ENCODE data around the gene KRTAP4-12.
"Not testable (repeated sequence)": the region's sequence is repeated elsewhere in the genome, so short reads cannot be mapped to it uniquely, and the experiment has no call there.

DNA sequence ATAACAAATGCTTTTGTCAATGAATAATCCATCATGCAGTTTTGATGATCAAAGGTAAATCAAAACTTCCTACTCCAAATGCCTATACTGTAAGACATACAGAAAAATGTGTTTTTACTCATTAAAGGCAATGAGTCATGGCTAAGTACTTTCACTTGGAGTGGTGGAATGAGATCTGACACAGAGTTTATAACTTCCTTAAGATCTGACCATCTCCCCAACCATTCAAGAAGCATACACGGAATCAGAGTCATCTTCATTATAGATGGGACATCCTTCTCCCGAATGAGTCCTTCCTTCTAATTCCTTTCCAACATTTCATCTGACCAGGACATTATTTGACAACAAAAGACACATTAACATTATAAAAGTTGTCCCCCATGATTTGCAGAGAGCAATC is 40.6 kb downstream of the KRTAP4-12 start:
- TF ChIP-seq, protein P1, sequence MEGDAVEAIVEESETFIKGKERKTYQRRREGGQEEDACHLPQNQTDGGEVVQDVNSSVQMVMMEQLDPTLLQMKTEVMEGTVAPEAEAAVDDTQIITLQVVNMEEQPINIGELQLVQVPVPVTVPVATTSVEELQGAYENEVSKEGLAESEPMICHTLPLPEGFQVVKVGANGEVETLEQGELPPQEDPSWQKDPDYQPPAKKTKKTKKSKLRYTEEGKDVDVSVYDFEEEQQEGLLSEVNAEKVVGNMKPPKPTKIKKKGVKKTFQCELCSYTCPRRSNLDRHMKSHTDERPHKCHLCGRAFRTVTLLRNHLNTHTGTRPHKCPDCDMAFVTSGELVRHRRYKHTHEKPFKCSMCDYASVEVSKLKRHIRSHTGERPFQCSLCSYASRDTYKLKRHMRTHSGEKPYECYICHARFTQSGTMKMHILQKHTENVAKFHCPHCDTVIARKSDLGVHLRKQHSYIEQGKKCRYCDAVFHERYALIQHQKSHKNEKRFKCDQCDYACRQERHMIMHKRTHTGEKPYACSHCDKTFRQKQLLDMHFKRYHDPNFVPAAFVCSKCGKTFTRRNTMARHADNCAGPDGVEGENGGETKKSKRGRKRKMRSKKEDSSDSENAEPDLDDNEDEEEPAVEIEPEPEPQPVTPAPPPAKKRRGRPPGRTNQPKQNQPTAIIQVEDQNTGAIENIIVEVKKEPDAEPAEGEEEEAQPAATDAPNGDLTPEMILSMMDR (CRISPR knock-in tag; IDR thresholded peaks at IDR 0.05) = not testable (repeated sequence)
- TF ChIP-seq ZBTB7A (CRISPR knock-in tag; IDR thresholded peaks at IDR 0.05); POLR2AphosphoS5 (IDR thresholded peaks at IDR 0.05; ENCODE audit: low read depth, low read length); ZNF484 (CRISPR knock-in tag; IDR thresholded peaks at IDR 0.05; ENCODE audit: borderline replicate concordance, low read depth); ZNF589 (CRISPR knock-in tag; conservative IDR thresholded peaks at IDR 0.05): not testable (repeated sequence)
- TF ChIP-seq, protein P2, sequence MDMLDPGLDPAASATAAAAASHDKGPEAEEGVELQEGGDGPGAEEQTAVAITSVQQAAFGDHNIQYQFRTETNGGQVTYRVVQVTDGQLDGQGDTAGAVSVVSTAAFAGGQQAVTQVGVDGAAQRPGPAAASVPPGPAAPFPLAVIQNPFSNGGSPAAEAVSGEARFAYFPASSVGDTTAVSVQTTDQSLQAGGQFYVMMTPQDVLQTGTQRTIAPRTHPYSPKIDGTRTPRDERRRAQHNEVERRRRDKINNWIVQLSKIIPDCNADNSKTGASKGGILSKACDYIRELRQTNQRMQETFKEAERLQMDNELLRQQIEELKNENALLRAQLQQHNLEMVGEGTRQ (IDR thresholded peaks at IDR 0.05; ENCODE audit: low read depth, low read length) = not testable (repeated sequence)
- TF ChIP-seq, protein P2 (CRISPR knock-in tag; IDR thresholded peaks at IDR 0.05; ENCODE audit: borderline replicate concordance) = not testable (repeated sequence)
- TF ChIP-seq, protein P3, sequence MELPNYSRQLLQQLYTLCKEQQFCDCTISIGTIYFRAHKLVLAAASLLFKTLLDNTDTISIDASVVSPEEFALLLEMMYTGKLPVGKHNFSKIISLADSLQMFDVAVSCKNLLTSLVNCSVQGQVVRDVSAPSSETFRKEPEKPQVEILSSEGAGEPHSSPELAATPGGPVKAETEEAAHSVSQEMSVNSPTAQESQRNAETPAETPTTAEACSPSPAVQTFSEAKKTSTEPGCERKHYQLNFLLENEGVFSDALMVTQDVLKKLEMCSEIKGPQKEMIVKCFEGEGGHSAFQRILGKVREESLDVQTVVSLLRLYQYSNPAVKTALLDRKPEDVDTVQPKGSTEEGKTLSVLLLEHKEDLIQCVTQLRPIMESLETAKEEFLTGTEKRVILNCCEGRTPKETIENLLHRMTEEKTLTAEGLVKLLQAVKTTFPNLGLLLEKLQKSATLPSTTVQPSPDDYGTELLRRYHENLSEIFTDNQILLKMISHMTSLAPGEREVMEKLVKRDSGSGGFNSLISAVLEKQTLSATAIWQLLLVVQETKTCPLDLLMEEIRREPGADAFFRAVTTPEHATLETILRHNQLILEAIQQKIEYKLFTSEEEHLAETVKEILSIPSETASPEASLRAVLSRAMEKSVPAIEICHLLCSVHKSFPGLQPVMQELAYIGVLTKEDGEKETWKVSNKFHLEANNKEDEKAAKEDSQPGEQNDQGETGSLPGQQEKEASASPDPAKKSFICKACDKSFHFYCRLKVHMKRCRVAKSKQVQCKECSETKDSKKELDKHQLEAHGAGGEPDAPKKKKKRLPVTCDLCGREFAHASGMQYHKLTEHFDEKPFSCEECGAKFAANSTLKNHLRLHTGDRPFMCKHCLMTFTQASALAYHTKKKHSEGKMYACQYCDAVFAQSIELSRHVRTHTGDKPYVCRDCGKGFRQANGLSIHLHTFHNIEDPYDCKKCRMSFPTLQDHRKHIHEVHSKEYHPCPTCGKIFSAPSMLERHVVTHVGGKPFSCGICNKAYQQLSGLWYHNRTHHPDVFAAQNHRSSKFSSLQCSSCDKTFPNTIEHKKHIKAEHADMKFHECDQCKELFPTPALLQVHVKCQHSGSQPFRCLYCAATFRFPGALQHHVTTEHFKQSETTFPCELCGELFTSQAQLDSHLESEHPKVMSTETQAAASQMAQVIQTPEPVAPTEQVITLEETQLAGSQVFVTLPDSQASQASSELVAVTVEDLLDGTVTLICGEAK (IDR thresholded peaks at IDR 0.05) = not testable (repeated sequence)
- TF ChIP-seq, protein P3 (CRISPR knock-in tag; IDR thresholded peaks at IDR 0.05) = not testable (repeated sequence)
